HCT116 (cell line): ENCODE data around the gene AP1G1. TPM values are rescaled to one million over a fixed set of nuclear protein-coding genes. Genes with fewer than 3 reads are reported as not detected.
"Not testable (repeated sequence)": the region's sequence is repeated elsewhere in the genome, so short reads cannot be mapped to it uniquely, and the experiment has no call there.

ENCODE experiments used
- ATAC-seq: fragments of 200-7000 bp; cut with Tn5 transposase; 2 replicates; pipeline ENCODE4 v1.9.1; 2020; ENCODE audit warnings: mild to moderate bottlenecking, moderate library complexity
- BruUV-seq: library from RNA; stranded (reverse); fragments of 400-500 nt; replicated peaks from 2 replicates; lab custom pipeline; 2021; lab: Mats Ljungman, UMichigan
- CTCF ChIA-PET: fragments of 300-600 bp; sonication (Branson Sonifier 250); formaldehyde crosslinking; loops from one replicate; lab custom pipeline; 2021; ENCODE audit warnings: antibody characterized with exemption; lab: Charles Lee
- POLR2A ChIA-PET: fragments of 300-600, 350-600 bp; sonication (Branson Sonifier 250); formaldehyde crosslinking; loops from one replicate; lab custom pipeline; 2021; ENCODE audit warnings: antibody characterized with exemption; lab: Charles Lee
- RAD21 ChIA-PET, 2 experiments: fragments of 300-600 bp; sonication (Branson Sonifier 250); formaldehyde crosslinking; loops; one replicate each; lab custom pipeline; 2023; ENCODE audit warnings: low total read pairs in 2 of 2; ENCODE audit not compliant: uncharacterized antibody in 2 of 2, unreplicated experiment in 2 of 2, low non-redundant PET in 1 of 2; lab: Charles Lee
- DNase-seq: peaks from one replicate; pipeline ENCODE4 v3.0.0-alpha.2; 2010; ENCODE audit warnings: low read depth, low spot score
- H2AFZ ChIP-seq: fragments of 200-600 bp; shearing (Covaris generic), sonication (generic); 2 replicates; pipeline ENCODE4 v1.6.1; 2017; ENCODE audit warnings: low read depth, mixed run types, mixed read lengths, antibody characterized with exemption, low read length; ENCODE audit not compliant: poor library complexity, severe bottlenecking
- H3K27ac ChIP-seq: 2 replicates; pipeline ENCODE4 v1.5.1; 2012; ENCODE audit warnings: low read depth, low read length
- H3K27me3 ChIP-seq: fragments of 200-600 bp; sonication (generic); 2 replicates; pipeline ENCODE4 v1.6.1; 2016; ENCODE audit warnings: mixed run types, low read length, mixed read lengths; ENCODE audit not compliant: insufficient read depth
- H3K36me3 ChIP-seq, 2 experiments: fragments of 200-500 bp in 1 of 2; fragments of 200-600 bp in 1 of 2; sonication (Bioruptor generic) in 1 of 2; sonication (generic) in 1 of 2; 2 replicates each; pipeline versions ENCODE4 v1.5.1 to v1.6.1; 2014 to 2016; ENCODE audit warnings: low read length in 2 of 2, inconsistent platforms in 1 of 2, mixed read lengths in 1 of 2, mixed run types in 1 of 2; ENCODE audit not compliant: insufficient read depth in 2 of 2, control insufficient read depth in 1 of 2
- H3K4me1 ChIP-seq, 2 experiments: fragments of 200-600 bp in 1 of 2; sonication (generic) in 1 of 2; 2 replicates each; pipeline versions ENCODE4 v1.5.1 to v1.6.1; 2012 to 2017; ENCODE audit warnings: low read length in 2 of 2, inconsistent platforms in 1 of 2, mild to moderate bottlenecking in 1 of 2, mixed read lengths in 1 of 2, mixed run types in 1 of 2, moderate library complexity in 1 of 2; ENCODE audit not compliant: insufficient read depth in 2 of 2, control insufficient read depth in 1 of 2
- H3K4me2 ChIP-seq: fragments of 200-600 bp; sonication (generic); 2 replicates; pipeline ENCODE4 v1.6.1; 2017; ENCODE audit warnings: mixed run types, low read length, mixed read lengths
- H3K4me3 ChIP-seq, 2 experiments: fragments of 200-600 bp in 1 of 2; sonication (generic) in 1 of 2; replicated peaks in 1 of 2; 2 replicates each; pipeline ENCODE4 v1.5.1; 2011 to 2016; ENCODE audit warnings: low read length in 2 of 2, control low read depth in 1 of 2, low read depth in 1 of 2, mild to moderate bottlenecking in 1 of 2, mixed read lengths in 1 of 2, mixed run types in 1 of 2
- H3K79me2 ChIP-seq: fragments of 200-600 bp; sonication (generic); 2 replicates; pipeline ENCODE4 v1.6.1; 2017; ENCODE audit warnings: mild to moderate bottlenecking, mixed run types, low read length, moderate library complexity, mixed read lengths; ENCODE audit not compliant: insufficient read depth
- H3K9ac ChIP-seq: fragments of 200-600 bp; sonication (generic); 2 replicates; pipeline ENCODE4 v1.6.1; 2016; ENCODE audit warnings: low read length, mixed read lengths
- H3K9me2 ChIP-seq: fragments of 200-600 bp; sonication (generic), shearing (Covaris generic); 2 replicates; pipeline ENCODE4 v1.6.1; 2017; ENCODE audit warnings: mixed run types, mild to moderate bottlenecking, moderate library complexity; ENCODE audit not compliant: insufficient read depth
- H3K9me3 ChIP-seq, 2 experiments: fragments of 200-500 bp in 1 of 2; fragments of 200-600 bp in 1 of 2; sonication (Bioruptor generic) in 1 of 2; sonication (generic) in 1 of 2; 2 replicates each; pipeline ENCODE4 v1.6.1; 2014 to 2017; ENCODE audit warnings: low read length in 2 of 2, mixed read lengths in 2 of 2, inconsistent platforms in 1 of 2, low read depth in 1 of 2, mild to moderate bottlenecking in 1 of 2, mixed run types in 1 of 2, moderate library complexity in 1 of 2; ENCODE audit not compliant: control insufficient read depth in 1 of 2, insufficient read depth in 1 of 2
- H4K20me1 ChIP-seq: fragments of 200-600 bp; sonication (generic), shearing (Covaris generic); 2 replicates; pipeline ENCODE4 v1.6.1; 2017; ENCODE audit warnings: mixed run types, mild to moderate bottlenecking, moderate library complexity; ENCODE audit not compliant: insufficient read depth
- EZH2phosphoT487 ChIP-seq: fragments of 200-600 bp; IDR thresholded peaks from 2 replicates; pipeline ENCODE4 v1.6.1; 2018; ENCODE audit warnings: antibody characterized with exemption, borderline replicate concordance
- POLR2A ChIP-seq: IDR thresholded peaks from 2 replicates; pipeline ENCODE4 v1.7.0; 2011; ENCODE audit warnings: borderline replicate concordance; ENCODE audit not compliant: insufficient read depth, insufficient read length; ENCODE audit errors: extremely low read depth
- RAD21 ChIP-seq: IDR thresholded peaks from 2 replicates; pipeline ENCODE4 v1.6.1; 2012; ENCODE audit warnings: low read depth, mild to moderate bottlenecking
- SP1 ChIP-seq: IDR thresholded peaks from 2 replicates; pipeline ENCODE4 v1.6.1; 2012; ENCODE audit warnings: low read depth
- SRF ChIP-seq: IDR thresholded peaks from 2 replicates; pipeline ENCODE4 v1.6.1; 2012; ENCODE audit warnings: low read depth
- TCF7L2 ChIP-seq: IDR thresholded peaks from 2 replicates; pipeline ENCODE4 v1.7.0; 2011; ENCODE audit warnings: borderline replicate concordance, inconsistent platforms; ENCODE audit not compliant: insufficient read depth, insufficient read length; ENCODE audit errors: extremely low read depth
- YY1 ChIP-seq: IDR thresholded peaks from 2 replicates; pipeline ENCODE4 v1.6.1; 2011; ENCODE audit warnings: low read length, low read depth, moderate library complexity, mild to moderate bottlenecking; ENCODE audit not compliant: insufficient replicate concordance; ENCODE audit errors: extremely low read depth
- ZFX ChIP-seq: fragments of 450-650 bp; IDR thresholded peaks from 2 replicates; pipeline ENCODE4 v1.6.1; 2017
- ZNF274 ChIP-seq: fragments of 200-500 bp; sonication (Bioruptor generic); IDR thresholded peaks from 2 replicates; pipeline ENCODE4 v1.6.1; 2014; ENCODE audit warnings: mild to moderate bottlenecking, low read depth, low read length, inconsistent platforms
- intact Hi-C: fragments of 100-400 bp; cut with micrococcal nuclease; formaldehyde crosslinking; loops from 2 replicates; pipeline ENCODE4 v1.10.0; 2022
- total RNA-seq: library from RNA; stranded (reverse); gene quantifications from one replicate; pipeline ENCODE4 v1.2.1, GENCODE V29; 2021; ENCODE audit not compliant: unreplicated experiment

Gene AP1G1
- total RNA-seq, 1 experiment from 2014 or later: 70.2 TPM

DNA sequence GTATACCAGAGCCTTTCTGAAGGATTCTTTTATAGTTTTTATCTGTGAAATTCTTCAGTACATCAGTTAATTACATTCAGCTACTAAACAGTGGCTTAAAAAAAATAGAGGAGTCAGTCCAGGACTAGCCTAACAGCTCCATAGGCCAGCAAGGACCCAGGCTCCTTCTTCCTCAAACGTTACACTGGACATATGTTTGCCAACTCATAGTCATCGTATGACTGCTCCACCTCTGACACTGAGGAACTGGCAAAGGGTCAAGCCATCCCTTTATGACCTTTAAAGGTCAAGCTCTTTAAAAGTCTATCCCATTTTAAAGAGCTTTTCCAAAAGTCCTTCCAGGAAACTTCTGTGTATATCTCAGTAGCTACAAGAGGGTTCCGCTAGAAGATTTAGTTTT lies 120.8 kb downstream of the AP1G1 start:
- ChIA-PET RAD21 (no interaction called here), CTCF (no interaction called here)
- Histone ChIP-seq H3K27me3 (no peaks in the 10 kb centered on the region), H3K9me3 (no peaks in the 10 kb centered on the region), H3K36me3 (no peaks in the 10 kb centered on the region; a peak in 1 of 4 replicates), H4K20me1 (no peaks in the 10 kb centered on the region), H3K4me3 (no peak overlapping the region), H3K4me2 (no peak overlapping the region), H2AFZ (no peak overlapping the region)
- DNase-seq: no peak
- TF ChIP-seq YY1: no peak
- TF ChIP-seq EZH2phosphoT487: no peak
- TF ChIP-seq ZNF274: no peak
- no peak for TF ChIP-seq TCF7L2
- TF ChIP-seq POLR2A: no peak
- TF ChIP-seq SRF: no peak
- TF ChIP-seq ZFX: no peak
- TF ChIP-seq RAD21: no peak
- TF ChIP-seq SP1: no peak
- TF ChIP-seq, all 23 proteins: peak for 0
- Histone ChIP-seq H3K9me2 (no peaks in the 10 kb centered on the region), H3K79me2 (no peaks in the 10 kb centered on the region), H3K27ac (no peak overlapping the region), H3K9ac (no peak overlapping the region), H3K4me1 (no peaks in the 10 kb centered on the region)
- POLR2A ChIA-PET: no interaction called here
- no TSS peak for BruUV-seq
- ATAC-seq: no peak
- intact Hi-C loops: no loop called here

DNA sequence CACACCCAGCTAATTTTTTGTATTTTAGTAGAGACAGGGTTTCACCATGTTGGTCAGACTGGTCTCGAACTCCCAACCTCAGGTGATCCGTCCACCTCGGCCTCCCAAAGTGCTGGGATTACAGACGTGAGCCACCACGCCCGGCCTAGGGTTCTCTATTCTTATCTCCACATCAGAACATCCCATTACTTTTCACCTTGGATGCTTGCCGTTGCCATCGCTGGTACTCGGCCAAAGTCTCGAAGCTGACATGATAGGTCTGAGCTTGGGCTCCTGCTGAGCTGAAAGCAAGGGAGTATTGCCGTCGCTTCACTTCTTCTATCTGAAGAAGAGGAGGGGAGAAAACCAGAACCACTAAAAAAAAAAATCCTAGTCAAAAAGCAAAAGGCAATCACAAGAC lies 124.4 kb downstream of the AP1G1 start:
- H3K27ac ChIP-seq, DNase-seq, H3K27me3 ChIP-seq, H3K36me3 ChIP-seq, H3K9ac ChIP-seq, H3K4me1 ChIP-seq, ATAC-seq, H3K9me3 ChIP-seq, H3K79me2 ChIP-seq, H4K20me1 ChIP-seq, H3K4me3 ChIP-seq, BruUV-seq, CTCF ChIA-PET, RAD21 ChIA-PET, H3K4me2 ChIP-seq, H3K9me2 ChIP-seq, intact Hi-C loops, POLR2A ChIA-PET, H2AFZ ChIP-seq: not testable (repeated sequence)
